Osteocyte (in vitro differentiated cells): ENCODE results near the gene VIPAS39. TPM values are rescaled to one million over a fixed set of nuclear protein-coding genes. Genes with fewer than 3 reads are reported as not detected.

Source experiments
- DNase-seq: peaks from one replicate; pipeline ENCODE4 v3.0.0; 2021; ENCODE audit warnings: mixed read lengths; ENCODE audit not compliant: unreplicated experiment; ENCODE audit errors: extremely low spot score
- H3K27ac Mint-ChIP-seq: one replicate; pipeline ENCODE4 v1.8.0; 2021; ENCODE audit warnings: mild to moderate bottlenecking, mixed read lengths; ENCODE audit not compliant: unreplicated experiment
- H3K27me3 Mint-ChIP-seq: one replicate; pipeline ENCODE4 v1.8.0; 2021; ENCODE audit warnings: mixed read lengths; ENCODE audit not compliant: unreplicated experiment
- H3K36me3 Mint-ChIP-seq: one replicate; pipeline ENCODE4 v1.8.0; 2021; ENCODE audit warnings: mixed read lengths; ENCODE audit not compliant: unreplicated experiment
- H3K4me1 Mint-ChIP-seq: one replicate; pipeline ENCODE4 v1.8.0; 2021; ENCODE audit warnings: mixed read lengths; ENCODE audit not compliant: unreplicated experiment
- H3K4me3 Mint-ChIP-seq: one replicate; pipeline ENCODE4 v1.8.0; 2021; ENCODE audit warnings: mild to moderate bottlenecking, moderate library complexity, mixed read lengths; ENCODE audit not compliant: unreplicated experiment
- H3K9me3 Mint-ChIP-seq: one replicate; pipeline ENCODE4 v1.8.0; 2021; ENCODE audit warnings: mixed read lengths; ENCODE audit not compliant: unreplicated experiment
- total RNA-seq: library from RNA; stranded (reverse); gene quantifications from 2 replicates; pipeline ENCODE4 v1.2.1, GENCODE V29; 2021
- TF ChIP-seq, protein P1 (sequence below): fragments of 200-600 bp; sonication (generic); IDR thresholded peaks from 2 replicates; pipeline ENCODE4 v1.5.0; 2021; ENCODE audit warnings: antibody characterized with exemption, mild to moderate bottlenecking, moderate library complexity

Gene VIPAS39
- total RNA-seq, 1 donor from 2014 or later: 23.7 TPM

DNA sequence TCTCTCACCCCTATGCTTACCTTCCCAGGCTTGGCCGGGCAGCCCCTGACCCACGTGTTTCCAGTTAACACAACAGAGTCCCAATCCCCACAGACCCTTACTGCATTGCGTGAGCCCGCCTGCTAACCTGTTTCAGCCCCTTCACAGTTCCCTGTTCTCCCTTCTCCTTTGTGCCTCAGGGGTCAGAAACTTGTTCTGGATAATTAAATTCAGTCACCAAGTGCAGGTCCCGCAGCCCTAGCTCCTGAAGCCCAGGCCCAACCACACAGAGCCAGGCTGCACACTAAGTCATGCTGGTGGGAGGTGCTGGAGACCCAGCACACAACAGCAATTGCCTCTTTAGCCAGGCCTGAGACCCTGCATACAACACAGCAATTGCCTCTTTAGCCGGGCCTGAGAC is 31.6 kb upstream of the VIPAS39 start:
- no peak overlapping the region for H3K27ac Mint-ChIP-seq
- no peaks in the 10 kb centered on the region for H3K36me3 Mint-ChIP-seq
- H3K4me3 Mint-ChIP-seq: no peak overlapping the region
- H3K27me3 Mint-ChIP-seq: peaks cover 2% of the 10 kb centered on the region
- no peak for DNase-seq
- H3K9me3 Mint-ChIP-seq: no peaks in the 10 kb centered on the region
- TF ChIP-seq, protein P1, sequence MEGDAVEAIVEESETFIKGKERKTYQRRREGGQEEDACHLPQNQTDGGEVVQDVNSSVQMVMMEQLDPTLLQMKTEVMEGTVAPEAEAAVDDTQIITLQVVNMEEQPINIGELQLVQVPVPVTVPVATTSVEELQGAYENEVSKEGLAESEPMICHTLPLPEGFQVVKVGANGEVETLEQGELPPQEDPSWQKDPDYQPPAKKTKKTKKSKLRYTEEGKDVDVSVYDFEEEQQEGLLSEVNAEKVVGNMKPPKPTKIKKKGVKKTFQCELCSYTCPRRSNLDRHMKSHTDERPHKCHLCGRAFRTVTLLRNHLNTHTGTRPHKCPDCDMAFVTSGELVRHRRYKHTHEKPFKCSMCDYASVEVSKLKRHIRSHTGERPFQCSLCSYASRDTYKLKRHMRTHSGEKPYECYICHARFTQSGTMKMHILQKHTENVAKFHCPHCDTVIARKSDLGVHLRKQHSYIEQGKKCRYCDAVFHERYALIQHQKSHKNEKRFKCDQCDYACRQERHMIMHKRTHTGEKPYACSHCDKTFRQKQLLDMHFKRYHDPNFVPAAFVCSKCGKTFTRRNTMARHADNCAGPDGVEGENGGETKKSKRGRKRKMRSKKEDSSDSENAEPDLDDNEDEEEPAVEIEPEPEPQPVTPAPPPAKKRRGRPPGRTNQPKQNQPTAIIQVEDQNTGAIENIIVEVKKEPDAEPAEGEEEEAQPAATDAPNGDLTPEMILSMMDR: no peak
- no peaks in the 10 kb centered on the region for H3K4me1 Mint-ChIP-seq

DNA sequence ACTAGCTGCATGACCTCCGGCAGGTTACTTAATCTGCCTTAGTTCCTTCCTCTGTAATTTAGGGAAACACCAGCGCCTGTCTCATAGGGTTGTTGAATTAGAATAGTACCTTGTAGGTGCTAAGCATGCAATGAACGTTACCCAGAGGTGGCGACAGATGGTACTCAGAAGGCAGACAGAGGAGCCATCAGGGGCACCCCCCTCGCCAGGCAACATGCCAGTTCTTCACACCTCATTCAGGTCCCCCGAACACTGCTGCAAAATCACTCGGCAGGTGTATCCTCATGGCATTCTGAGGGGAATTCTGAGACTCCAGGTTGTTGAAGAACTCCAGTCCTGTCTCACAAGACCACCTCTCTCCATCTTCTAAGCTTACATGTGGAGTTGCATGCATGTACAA is 31.2 kb upstream of the VIPAS39 start:
- peaks cover 2% of the 10 kb centered on the region for H3K27me3 Mint-ChIP-seq
- H3K36me3 Mint-ChIP-seq: no peaks in the 10 kb centered on the region
- DNase-seq: no peak
- no peak overlapping the region for H3K27ac Mint-ChIP-seq
- no peaks in the 10 kb centered on the region for H3K4me1 Mint-ChIP-seq
- H3K4me3 Mint-ChIP-seq: no peak overlapping the region
- H3K9me3 Mint-ChIP-seq: no peaks in the 10 kb centered on the region
- TF ChIP-seq, protein P1: no peak

DNA sequence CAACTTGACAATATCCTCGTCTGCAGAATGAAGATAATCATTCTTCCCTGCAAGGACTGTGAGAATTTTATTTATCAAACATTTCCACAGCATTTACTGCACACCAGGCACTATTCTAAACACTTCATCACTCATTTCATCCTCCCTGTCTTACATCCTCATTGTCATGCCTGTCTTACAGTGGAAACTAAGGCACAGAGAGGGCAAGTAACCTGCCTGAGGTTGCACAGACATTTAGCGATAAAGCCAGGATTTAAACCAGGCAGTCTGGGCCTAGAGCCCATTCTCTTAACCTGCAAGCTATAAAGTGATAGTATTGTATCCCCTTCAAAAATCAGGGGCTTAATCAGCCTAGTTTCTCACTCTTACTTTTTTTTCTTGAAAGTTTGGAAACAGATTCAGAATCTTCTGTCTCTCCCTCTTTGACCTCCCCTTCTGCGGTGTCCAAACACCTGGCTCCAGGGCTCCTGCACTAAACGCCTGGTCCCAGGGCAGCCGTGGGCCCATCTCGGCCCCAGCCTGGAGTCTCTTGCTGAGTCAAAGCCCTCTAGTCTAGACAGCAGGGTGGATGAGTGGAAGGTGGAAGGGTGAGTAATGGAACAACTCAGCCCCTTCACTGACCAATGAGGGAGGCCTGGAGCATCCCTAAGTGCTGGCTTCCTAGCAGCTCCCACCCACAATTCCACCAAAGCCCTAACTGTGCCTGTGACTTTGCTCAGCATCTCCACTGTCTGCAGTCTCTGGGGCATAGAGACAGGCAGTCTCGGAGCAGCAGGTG is 28.7 kb upstream of the VIPAS39 start:
- Mint-ChIP-seq H3K27ac (no peak overlapping the region), H3K4me1 (no peaks in the 10 kb centered on the region), H3K27me3 (peaks cover 2% of the 10 kb centered on the region), H3K36me3 (no peaks in the 10 kb centered on the region), H3K4me3 (no peak overlapping the region), H3K9me3 (no peaks in the 10 kb centered on the region)
- no peak for DNase-seq
- TF ChIP-seq, protein P1: no peak

DNA sequence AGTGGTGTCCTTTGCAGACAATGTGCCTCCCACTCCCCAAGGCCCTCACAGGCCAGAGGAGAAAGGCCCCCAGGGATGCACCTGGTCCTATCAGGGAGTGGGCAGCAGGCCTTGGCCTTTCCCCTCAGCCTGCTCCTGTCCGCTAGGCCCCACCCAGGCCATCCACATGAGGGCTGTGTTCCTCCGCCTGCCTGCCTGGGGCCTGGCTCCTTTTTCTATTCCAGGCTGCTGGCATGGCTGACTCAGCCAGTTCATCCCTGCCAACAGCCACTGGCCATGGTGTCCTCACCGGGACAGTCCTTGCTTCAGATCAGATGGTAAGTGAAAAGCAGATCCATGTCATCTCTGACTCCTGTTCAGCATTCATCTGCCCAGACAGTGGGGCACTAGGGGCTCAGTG is 27.9 kb upstream of the VIPAS39 start:
- Mint-ChIP-seq H3K27me3 (no peaks in the 10 kb centered on the region), H3K9me3 (no peaks in the 10 kb centered on the region), H3K27ac (no peak overlapping the region), H3K4me1 (no peaks in the 10 kb centered on the region), H3K36me3 (no peaks in the 10 kb centered on the region), H3K4me3 (no peak overlapping the region)
- TF ChIP-seq, protein P1: no peak
- DNase-seq: no peak

DNA sequence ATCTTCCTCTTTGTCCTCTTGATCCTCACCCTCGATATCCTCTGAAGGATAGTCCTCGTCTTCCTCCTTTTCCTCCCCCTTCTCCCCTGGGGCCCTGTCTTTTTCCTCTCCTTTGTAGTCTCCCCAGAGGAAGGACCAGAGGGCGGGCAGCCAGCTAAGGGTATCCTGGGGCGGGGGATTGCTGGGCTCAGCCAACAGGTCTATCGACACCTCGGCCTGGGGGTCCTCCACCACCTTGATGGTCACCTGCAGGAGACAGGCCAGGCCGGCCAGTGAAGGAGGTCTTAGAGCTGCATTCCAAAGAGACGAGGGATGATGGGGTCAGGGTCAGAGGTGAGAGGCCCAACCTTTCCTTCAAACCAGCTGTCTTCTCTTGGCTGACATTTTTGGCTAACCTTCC is 25.0 kb upstream of the VIPAS39 start:
- TF ChIP-seq, protein P1: no peak
- H3K9me3 Mint-ChIP-seq: no peaks in the 10 kb centered on the region

More for the DNA sequence above, 25.0 kb upstream of the VIPAS39 start:
- no peak for DNase-seq
- Mint-ChIP-seq H3K27ac (no peak overlapping the region), H3K36me3 (no peaks in the 10 kb centered on the region), H3K4me3 (no peak overlapping the region), H3K4me1 (no peaks in the 10 kb centered on the region), H3K27me3 (peaks cover under 1% of the 10 kb centered on the region)
